ENCODE data around the gene ADPRM. TPM values are rescaled to one million over a fixed set of nuclear protein-coding genes. Genes with fewer than 3 reads are reported as not detected.
"Not testable (repeated sequence)": the region's sequence is repeated elsewhere in the genome, so short reads cannot be mapped to it uniquely, and the experiment has no call there.

ADPRM gene
- total RNA-seq, 2 donors from 2014 or later: 6.8 to 8.9 TPM

DNA sequence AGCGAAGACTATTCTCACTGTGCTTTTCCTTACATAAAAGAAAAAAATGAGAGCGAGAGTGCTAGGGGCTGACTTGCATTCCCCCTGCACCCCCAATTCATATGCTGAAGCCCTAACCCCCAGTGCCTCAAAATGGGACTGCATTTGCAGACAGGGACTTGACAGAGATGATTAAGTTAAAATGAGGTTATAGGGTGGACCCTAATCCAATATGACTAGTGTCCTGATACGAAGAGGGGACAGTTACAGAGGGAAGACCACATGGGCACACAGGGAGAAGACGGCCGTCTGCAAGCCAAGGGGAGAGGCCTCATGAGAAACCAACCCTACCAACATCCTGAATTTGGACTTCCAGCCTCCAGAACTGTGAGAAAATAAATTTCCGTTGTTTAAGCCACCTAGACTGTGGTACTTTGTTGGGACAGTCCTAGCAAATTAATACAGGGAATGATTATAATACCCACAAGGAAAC is 34.0 kb downstream of the ADPRM start:
- no peak overlapping the region for H3K27ac Mint-ChIP-seq
- H3K36me3 Mint-ChIP-seq (ENCODE audit: low read depth): no peaks in the 10 kb centered on the region
- no peak for DNase-seq
- peak overlapping the region; percentile 77 for H3K4me3 Mint-ChIP-seq
- H3K9me3 ChIP-seq (ENCODE audit: control insufficient read depth, low read length): no peaks in the 10 kb centered on the region
- no peak overlapping the region for H3K4me3 ChIP-seq (ENCODE audit: low read length)
- no peak overlapping the region for H3K27ac ChIP-seq (ENCODE audit: low read depth, low read length)
- no peak overlapping the region for H3K9ac ChIP-seq (ENCODE audit: extremely low read depth, low read length, poor library complexity, severe bottlenecking)
- no peaks in the 10 kb centered on the region for H3K27me3 ChIP-seq (ENCODE audit: control insufficient read depth, insufficient read depth, low read length, poor library complexity, severe bottlenecking)
- WGBS, 2 experiments (ENCODE audit: insufficient coverage in 1 of 2, insufficient read length in 1 of 2): 87 to 100% methylated on average over 4 to 6 of the region's 6 CpGs
- H3K9me3 Mint-ChIP-seq: no peaks in the 10 kb centered on the region
- peaks cover 3% of the 10 kb centered on the region for H3K27me3 Mint-ChIP-seq (ENCODE audit: insufficient read depth)
- no peaks in the 10 kb centered on the region for H3K4me1 ChIP-seq (ENCODE audit: control insufficient read depth, insufficient read depth, low read length)
- H3K36me3 ChIP-seq (ENCODE audit: control insufficient read depth, insufficient read depth, low read length): no peaks in the 10 kb centered on the region
- TF ChIP-seq, protein P1, sequence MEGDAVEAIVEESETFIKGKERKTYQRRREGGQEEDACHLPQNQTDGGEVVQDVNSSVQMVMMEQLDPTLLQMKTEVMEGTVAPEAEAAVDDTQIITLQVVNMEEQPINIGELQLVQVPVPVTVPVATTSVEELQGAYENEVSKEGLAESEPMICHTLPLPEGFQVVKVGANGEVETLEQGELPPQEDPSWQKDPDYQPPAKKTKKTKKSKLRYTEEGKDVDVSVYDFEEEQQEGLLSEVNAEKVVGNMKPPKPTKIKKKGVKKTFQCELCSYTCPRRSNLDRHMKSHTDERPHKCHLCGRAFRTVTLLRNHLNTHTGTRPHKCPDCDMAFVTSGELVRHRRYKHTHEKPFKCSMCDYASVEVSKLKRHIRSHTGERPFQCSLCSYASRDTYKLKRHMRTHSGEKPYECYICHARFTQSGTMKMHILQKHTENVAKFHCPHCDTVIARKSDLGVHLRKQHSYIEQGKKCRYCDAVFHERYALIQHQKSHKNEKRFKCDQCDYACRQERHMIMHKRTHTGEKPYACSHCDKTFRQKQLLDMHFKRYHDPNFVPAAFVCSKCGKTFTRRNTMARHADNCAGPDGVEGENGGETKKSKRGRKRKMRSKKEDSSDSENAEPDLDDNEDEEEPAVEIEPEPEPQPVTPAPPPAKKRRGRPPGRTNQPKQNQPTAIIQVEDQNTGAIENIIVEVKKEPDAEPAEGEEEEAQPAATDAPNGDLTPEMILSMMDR (conservative IDR thresholded peaks at IDR 0.05): no peak
- H3K4me1 Mint-ChIP-seq: peaks cover 4% of the 10 kb centered on the region

DNA sequence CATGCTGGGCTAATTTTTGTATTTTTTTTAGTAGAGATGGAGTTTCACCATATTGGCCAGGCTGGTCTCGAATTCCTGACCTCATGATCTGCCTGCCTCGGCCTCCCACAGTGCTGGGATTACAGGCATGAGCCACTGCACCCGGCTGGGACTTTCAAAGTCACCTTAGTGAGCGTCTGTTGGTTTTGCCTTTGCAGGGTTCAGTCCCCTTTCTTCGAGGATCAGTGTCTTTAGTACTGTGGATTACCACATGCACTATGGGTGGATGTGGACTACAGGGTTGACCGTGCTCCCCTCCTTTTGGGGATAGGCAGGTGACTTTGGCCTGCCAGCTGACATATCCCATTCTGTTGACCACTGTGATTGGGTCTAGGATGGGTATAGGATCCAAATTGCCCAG is 34.7 kb downstream of the ADPRM start:
- not testable (repeated sequence) for H3K4me3 Mint-ChIP-seq; H3K4me1 ChIP-seq (ENCODE audit: control insufficient read depth, insufficient read depth, low read length); H3K27me3 ChIP-seq (ENCODE audit: control insufficient read depth, insufficient read depth, low read length, poor library complexity, severe bottlenecking); H3K36me3 Mint-ChIP-seq (ENCODE audit: low read depth); H3K9me3 ChIP-seq (ENCODE audit: control insufficient read depth, low read length); H3K27me3 Mint-ChIP-seq (ENCODE audit: insufficient read depth); H3K4me3 ChIP-seq (ENCODE audit: low read length); H3K9ac ChIP-seq (ENCODE audit: extremely low read depth, low read length, poor library complexity, severe bottlenecking); H3K9me3 Mint-ChIP-seq; H3K27ac Mint-ChIP-seq; H3K36me3 ChIP-seq (ENCODE audit: control insufficient read depth, insufficient read depth, low read length); H3K27ac ChIP-seq (ENCODE audit: low read depth, low read length); H3K4me1 Mint-ChIP-seq
- WGBS, 2 experiments (ENCODE audit: insufficient coverage in 1 of 2, insufficient read length in 1 of 2): 81 to 93% methylated on average over 3 to 6 of the region's 6 CpGs
- DNase-seq: peak; percentile 41

DNA sequence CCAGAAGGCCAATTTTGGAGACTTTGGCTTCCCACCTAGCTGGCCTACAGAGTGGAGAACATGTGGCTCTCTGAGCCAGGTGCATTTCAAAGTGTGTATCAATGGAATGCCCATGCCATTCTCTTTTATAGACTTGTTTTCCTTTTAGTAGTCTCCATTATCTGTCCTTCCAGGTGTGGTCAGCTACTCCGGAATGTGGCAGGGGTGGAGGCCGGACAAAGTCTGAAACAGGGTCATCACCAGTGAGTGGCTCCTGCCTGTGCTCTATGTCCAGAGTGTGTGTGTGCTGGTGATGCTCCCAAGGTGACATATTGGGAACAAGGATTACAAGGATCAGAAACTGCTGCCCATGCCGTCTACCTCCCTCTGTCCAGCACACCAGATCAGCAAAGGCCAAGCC is 36.3 kb downstream of the ADPRM start:
- Mint-ChIP-seq H3K27me3 (ENCODE audit: insufficient read depth) (peaks cover 3% of the 10 kb centered on the region), H3K36me3 (ENCODE audit: low read depth) (no peaks in the 10 kb centered on the region), H3K27ac (no peak overlapping the region), H3K4me1 (peaks cover 6% of the 10 kb centered on the region), H3K9me3 (no peaks in the 10 kb centered on the region), H3K4me3 (no peak overlapping the region)
- TF ChIP-seq, protein P1 (conservative IDR thresholded peaks at IDR 0.05): no peak
- H3K27ac ChIP-seq (ENCODE audit: low read depth, low read length): no peak overlapping the region
- DNase-seq: peak; percentile 41
- H3K9me3 ChIP-seq (ENCODE audit: control insufficient read depth, low read length): no peaks in the 10 kb centered on the region
- H3K9ac ChIP-seq (ENCODE audit: extremely low read depth, low read length, poor library complexity, severe bottlenecking): no peak overlapping the region
- no peaks in the 10 kb centered on the region for H3K4me1 ChIP-seq (ENCODE audit: control insufficient read depth, insufficient read depth, low read length)
- WGBS, 2 experiments (ENCODE audit: insufficient coverage in 1 of 2, insufficient read length in 1 of 2): 95 to 100% methylated on average over 2 to 3 of the region's 3 CpGs
- H3K27me3 ChIP-seq (ENCODE audit: control insufficient read depth, insufficient read depth, low read length, poor library complexity, severe bottlenecking): no peaks in the 10 kb centered on the region
- no peaks in the 10 kb centered on the region for H3K36me3 ChIP-seq (ENCODE audit: control insufficient read depth, insufficient read depth, low read length)
- H3K4me3 ChIP-seq (ENCODE audit: low read length): no peak overlapping the region

DNA sequence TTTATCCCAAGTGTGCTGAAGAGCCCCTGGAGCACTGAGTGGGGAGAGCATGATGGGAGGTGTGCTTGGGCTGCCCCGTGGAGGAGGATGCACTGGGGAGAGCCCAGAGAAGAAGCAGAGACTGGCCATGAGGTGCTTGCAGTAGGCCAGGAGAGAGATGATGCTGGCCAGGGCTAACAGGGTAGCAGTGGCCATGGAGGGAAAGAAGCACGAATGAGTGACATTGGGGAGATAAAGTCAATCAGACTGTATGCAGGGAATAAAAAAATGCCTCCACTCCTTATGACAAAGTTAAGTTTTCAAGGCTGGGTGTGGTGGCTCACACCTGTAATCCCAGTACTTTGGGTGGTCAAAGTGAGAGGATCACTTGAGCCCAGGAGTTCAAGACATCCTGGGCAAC is 37.9 kb downstream of the ADPRM start:
- Mint-ChIP-seq H3K36me3 (ENCODE audit: low read depth) (no peaks in the 10 kb centered on the region), H3K4me1 (peaks cover 6% of the 10 kb centered on the region), H3K9me3 (no peaks in the 10 kb centered on the region), H3K27me3 (ENCODE audit: insufficient read depth) (peaks cover 7% of the 10 kb centered on the region), H3K27ac (no peak overlapping the region), H3K4me3 (no peak overlapping the region)
- H3K9ac ChIP-seq (ENCODE audit: extremely low read depth, low read length, poor library complexity, severe bottlenecking): no peak overlapping the region
- H3K4me1 ChIP-seq (ENCODE audit: control insufficient read depth, insufficient read depth, low read length): no peaks in the 10 kb centered on the region
- no peaks in the 10 kb centered on the region for H3K9me3 ChIP-seq (ENCODE audit: control insufficient read depth, low read length)
- no peaks in the 10 kb centered on the region for H3K36me3 ChIP-seq (ENCODE audit: control insufficient read depth, insufficient read depth, low read length)
- no peak overlapping the region for H3K27ac ChIP-seq (ENCODE audit: low read depth, low read length)
- no peaks in the 10 kb centered on the region for H3K27me3 ChIP-seq (ENCODE audit: control insufficient read depth, insufficient read depth, low read length, poor library complexity, severe bottlenecking)
- TF ChIP-seq, protein P1 (conservative IDR thresholded peaks at IDR 0.05): no peak
- DNase-seq: peak; percentile 13
- no peak overlapping the region for H3K4me3 ChIP-seq (ENCODE audit: low read length)
- WGBS, 2 experiments (ENCODE audit: insufficient coverage in 1 of 2, insufficient read length in 1 of 2): 83 to 93% methylated on average over 2 of the region's 2 CpGs

All from endodermal cell (in vitro differentiated cells).